ENCODE measurements around the gene IRF3. TPM values are rescaled to one million over a fixed set of nuclear protein-coding genes. Genes with fewer than 3 reads are reported as not detected.

The IRF3 gene
- total RNA-seq, 1 experiment from 2014 or later: 62.7 TPM

- DNase-seq (ENCODE audit: low read depth): no peak
Measured at GRCh38 chr19:49687566-49688316, 22.1 kb upstream of the IRF3 start.

GRCh38 chr19:49687150-49687549, 21.5 kb upstream of the IRF3 start:
- no peak for DNase-seq (ENCODE audit: low read depth)

- no peak for DNase-seq (ENCODE audit: low read depth)
Measured at GRCh38 chr19:49686503-49687088, 20.9 kb upstream of the IRF3 start.

- DNase-seq (ENCODE audit: low read depth): no peak
Measured at GRCh38 chr19:49685845-49686332, 20.2 kb upstream of the IRF3 start.

- DNase-seq (ENCODE audit: low read depth): no peak
Measured at GRCh38 chr19:49684983-49685553, 19.4 kb upstream of the IRF3 start.

GRCh38 chr19:49684251-49684982, 18.8 kb upstream of the IRF3 start:
- no peak for DNase-seq (ENCODE audit: low read depth)

- DNase-seq (ENCODE audit: low read depth): no peak
Measured at GRCh38 chr19:49683814-49684250, 18.2 kb upstream of the IRF3 start.

- peak; percentile 20 for DNase-seq (ENCODE audit: low read depth)
Measured at GRCh38 chr19:49682274-49682673, 16.6 kb upstream of the IRF3 start.

- no peak for DNase-seq (ENCODE audit: low read depth)
Measured at GRCh38 chr19:49681830-49682229, 16.2 kb upstream of the IRF3 start.

GRCh38 chr19:49680421-49681351, 15.0 kb upstream of the IRF3 start:
- peak; percentile 69 for DNase-seq (ENCODE audit: low read depth)

- DNase-seq (ENCODE audit: low read depth): no peak
Measured at GRCh38 chr19:49679771-49680413, 14.2 kb upstream of the IRF3 start.

- peak; percentile 47 for DNase-seq (ENCODE audit: low read depth)
Measured at GRCh38 chr19:49678985-49679770, 13.5 kb upstream of the IRF3 start.

GRCh38 chr19:49677901-49678674, 12.4 kb upstream of the IRF3 start:
- peak; percentile 67 for DNase-seq (ENCODE audit: low read depth)

- peak; percentile 24 for DNase-seq (ENCODE audit: low read depth)
Measured at GRCh38 chr19:49677231-49677900, 11.7 kb upstream of the IRF3 start, which contains the start of gene PRMT1. PRMT1 (plus strand) TSS chr19:49677271; CDS start chr19:49677281, 10 bp downstream.

- DNase-seq (ENCODE audit: low read depth): peak; percentile 100
Measured at GRCh38 chr19:49676784-49677230, 11.2 kb upstream of the IRF3 start.

GRCh38 chr19:49676136-49676783, 10.6 kb upstream of the IRF3 start:
- DNase-seq (ENCODE audit: low read depth): peak; percentile 88

- DNase-seq (ENCODE audit: low read depth): peak; percentile 55
Measured at GRCh38 chr19:49672131-49672919, 6.7 kb upstream of the IRF3 start.

Measured in LHCN-M2 (cell line).